Choroid plexus epithelial cell (primary cell): ENCODE measurements around the gene ZIC2.

Source experiments
- DNase-seq: peaks from one replicate; pipeline ENCODE4 v3.0.0-alpha.2; 2010; ENCODE audit warnings: low read depth
- H3K4me3 ChIP-seq: 2 replicates; pipeline ENCODE4 v1.5.1; 2011; ENCODE audit warnings: low read depth, mild to moderate bottlenecking, control low read depth, low read length, moderate library complexity
- TF ChIP-seq, protein P1 (sequence below): conservative IDR thresholded peaks from 2 replicates; pipeline ENCODE4 v1.5.1; 2011; ENCODE audit warnings: low read depth, mild to moderate bottlenecking, control low read depth, inconsistent platforms, low read length, moderate library complexity

ZIC2 gene

DNA sequence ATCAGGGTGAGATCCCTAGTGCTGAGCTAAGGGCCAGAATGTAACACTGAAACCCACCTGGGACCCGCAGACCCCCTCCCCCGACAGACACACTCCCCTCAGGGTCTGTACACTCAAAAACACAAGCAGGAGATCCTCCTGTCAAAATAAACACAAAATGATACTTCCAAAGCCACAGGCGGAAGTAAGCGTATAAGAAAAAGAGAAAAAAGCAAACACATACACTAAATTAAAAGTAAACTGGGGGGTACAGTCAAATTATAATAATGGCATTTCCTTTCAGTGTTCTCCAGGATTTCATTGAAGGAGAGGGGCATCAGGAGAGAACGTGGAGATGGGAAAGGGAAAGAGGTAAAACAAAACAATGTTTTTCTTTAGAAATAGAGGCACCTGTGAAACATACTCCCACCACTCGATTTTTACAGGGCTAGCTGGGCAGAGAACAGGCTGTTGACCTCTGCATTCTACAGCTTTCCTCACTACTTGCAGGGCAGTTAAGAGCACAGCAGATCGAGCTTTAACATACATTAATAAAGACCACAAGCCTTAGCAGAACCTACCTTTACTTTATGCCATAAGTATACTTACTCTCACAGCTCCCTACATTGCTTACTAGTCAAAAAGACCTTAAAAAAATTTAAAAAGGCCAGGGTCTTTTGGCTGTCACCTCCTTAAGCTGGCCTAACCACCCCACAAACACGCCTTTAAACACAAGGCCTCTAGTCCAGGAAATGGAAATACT, 15.3 kb upstream of the ZIC2 start:
- H3K4me3 ChIP-seq = no peak overlapping the region
- TF ChIP-seq, protein P1, sequence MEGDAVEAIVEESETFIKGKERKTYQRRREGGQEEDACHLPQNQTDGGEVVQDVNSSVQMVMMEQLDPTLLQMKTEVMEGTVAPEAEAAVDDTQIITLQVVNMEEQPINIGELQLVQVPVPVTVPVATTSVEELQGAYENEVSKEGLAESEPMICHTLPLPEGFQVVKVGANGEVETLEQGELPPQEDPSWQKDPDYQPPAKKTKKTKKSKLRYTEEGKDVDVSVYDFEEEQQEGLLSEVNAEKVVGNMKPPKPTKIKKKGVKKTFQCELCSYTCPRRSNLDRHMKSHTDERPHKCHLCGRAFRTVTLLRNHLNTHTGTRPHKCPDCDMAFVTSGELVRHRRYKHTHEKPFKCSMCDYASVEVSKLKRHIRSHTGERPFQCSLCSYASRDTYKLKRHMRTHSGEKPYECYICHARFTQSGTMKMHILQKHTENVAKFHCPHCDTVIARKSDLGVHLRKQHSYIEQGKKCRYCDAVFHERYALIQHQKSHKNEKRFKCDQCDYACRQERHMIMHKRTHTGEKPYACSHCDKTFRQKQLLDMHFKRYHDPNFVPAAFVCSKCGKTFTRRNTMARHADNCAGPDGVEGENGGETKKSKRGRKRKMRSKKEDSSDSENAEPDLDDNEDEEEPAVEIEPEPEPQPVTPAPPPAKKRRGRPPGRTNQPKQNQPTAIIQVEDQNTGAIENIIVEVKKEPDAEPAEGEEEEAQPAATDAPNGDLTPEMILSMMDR = no peak

GRCh38 chr13:99967498-99967868, 14.1 kb upstream of the ZIC2 start:
- TF ChIP-seq, protein P1 = no peak
- no peak for DNase-seq
- peak overlapping the region; percentile 69 for H3K4me3 ChIP-seq

More for the DNA sequence above, 15.3 kb upstream of the ZIC2 start:
- DNase-seq = no peak

GRCh38 chr13:99967869-99968520, 13.6 kb upstream of the ZIC2 start:
- TF ChIP-seq, protein P1 = no peak
- peak overlapping the region; percentile 69 for H3K4me3 ChIP-seq

GRCh38 chr13:99968521-99969452, 12.8 kb upstream of the ZIC2 start:
- TF ChIP-seq, protein P1 = no peak
- DNase-seq = peak; percentile 61

More at GRCh38 chr13:99967869-99968520, 13.6 kb upstream of the ZIC2 start:
- DNase-seq = peak; percentile 59

GRCh38 chr13:99969453-99969918, 12.1 kb upstream of the ZIC2 start:
- H3K4me3 ChIP-seq = peak overlapping the region; percentile 69
- DNase-seq = no peak
- TF ChIP-seq, protein P1 = no peak

More at GRCh38 chr13:99968521-99969452, 12.8 kb upstream of the ZIC2 start:
- H3K4me3 ChIP-seq = peak overlapping the region; percentile 69

DNA sequence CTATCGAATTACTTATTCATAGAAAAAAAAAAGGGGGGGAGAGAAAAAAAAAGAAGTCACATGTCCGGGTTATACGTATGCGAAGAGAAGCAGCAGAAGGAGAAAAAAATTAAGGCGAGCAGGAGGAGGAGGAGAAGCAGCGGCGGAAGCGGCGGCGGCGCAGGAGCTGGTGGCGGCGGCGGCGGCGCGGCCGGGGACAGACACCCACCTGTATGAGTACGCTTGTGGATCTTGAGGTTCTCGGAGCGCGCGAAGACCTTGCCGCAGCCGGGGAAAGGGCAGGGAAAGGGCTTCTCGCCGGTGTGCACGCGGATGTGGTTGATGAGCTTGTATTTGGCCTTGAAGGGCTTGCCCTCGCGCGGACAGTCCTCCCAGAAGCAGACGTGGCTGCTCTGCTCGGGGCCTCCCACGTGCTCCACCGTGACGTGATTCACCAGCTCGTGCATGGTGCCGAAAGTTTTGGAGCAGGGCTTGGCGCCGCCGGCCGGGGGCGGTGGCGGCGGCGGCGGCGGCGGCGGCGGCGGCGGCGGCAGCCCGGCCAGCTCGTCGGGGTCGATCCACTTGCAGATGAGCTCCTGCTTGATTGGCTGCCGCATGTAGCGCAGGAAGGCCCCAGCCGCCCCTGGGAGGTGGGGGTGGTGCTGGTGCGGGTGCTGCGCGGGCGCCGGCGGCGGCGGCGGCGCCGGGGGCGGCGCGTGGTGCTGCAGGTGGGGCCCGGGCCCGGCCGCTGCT, 11.5 kb upstream of the ZIC2 start:
- H3K4me3 ChIP-seq = peak overlapping the region; percentile 69
- DNase-seq = peak; percentile 72

More for the DNA sequence above, 11.5 kb upstream of the ZIC2 start:
- TF ChIP-seq, protein P1 = no peak
